IgD-negative memory B cell (primary cell): ENCODE results near the gene C16orf86. TPM values are rescaled to one million over a fixed set of nuclear protein-coding genes. Genes with fewer than 3 reads are reported as not detected.
A peak's percentile ranks its signal among the peaks of the same experiment; 100 is the strongest.

Source experiments
- H3K27ac Mint-ChIP-seq, 3 donors: one replicate each; pipeline ENCODE4 v1.8.0; 2020 to 2022; ENCODE audit warnings: mild to moderate bottlenecking in 3 of 3, mixed read lengths in 3 of 3, moderate library complexity in 1 of 3
- H3K27me3 Mint-ChIP-seq: one replicate; pipeline ENCODE4 v1.8.0; 2021; ENCODE audit warnings: mixed read lengths
- H3K36me3 Mint-ChIP-seq: one replicate; pipeline ENCODE4 v1.8.0; 2020; ENCODE audit warnings: mild to moderate bottlenecking, mixed read lengths
- H3K4me1 Mint-ChIP-seq, 3 donors: one replicate each; pipeline ENCODE4 v1.8.0; 2020 to 2022; ENCODE audit warnings: mixed read lengths in 3 of 3, mild to moderate bottlenecking in 1 of 3
- H3K4me3 Mint-ChIP-seq, 4 donors: one replicate each; pipeline ENCODE4 v1.8.0; 2020 to 2022; ENCODE audit warnings: mild to moderate bottlenecking in 4 of 4, mixed read lengths in 4 of 4, moderate library complexity in 3 of 4
- H3K9me3 Mint-ChIP-seq, 3 donors: one replicate each; pipeline ENCODE4 v1.8.0; 2020 to 2021; ENCODE audit warnings: mixed read lengths in 3 of 3, mild to moderate bottlenecking in 1 of 3
- polyA plus RNA-seq: library from polyadenylated mRNA; unstranded; fragments of 300-500 nt; fragmentation: Illumina TruSeq; gene quantifications from one replicate; pipeline ENCODE4 v1.2.3, GENCODE V29; 2021

C16orf86 gene
- polyA plus RNA-seq, 1 donor from 2014 or later: 8.2 TPM

DNA sequence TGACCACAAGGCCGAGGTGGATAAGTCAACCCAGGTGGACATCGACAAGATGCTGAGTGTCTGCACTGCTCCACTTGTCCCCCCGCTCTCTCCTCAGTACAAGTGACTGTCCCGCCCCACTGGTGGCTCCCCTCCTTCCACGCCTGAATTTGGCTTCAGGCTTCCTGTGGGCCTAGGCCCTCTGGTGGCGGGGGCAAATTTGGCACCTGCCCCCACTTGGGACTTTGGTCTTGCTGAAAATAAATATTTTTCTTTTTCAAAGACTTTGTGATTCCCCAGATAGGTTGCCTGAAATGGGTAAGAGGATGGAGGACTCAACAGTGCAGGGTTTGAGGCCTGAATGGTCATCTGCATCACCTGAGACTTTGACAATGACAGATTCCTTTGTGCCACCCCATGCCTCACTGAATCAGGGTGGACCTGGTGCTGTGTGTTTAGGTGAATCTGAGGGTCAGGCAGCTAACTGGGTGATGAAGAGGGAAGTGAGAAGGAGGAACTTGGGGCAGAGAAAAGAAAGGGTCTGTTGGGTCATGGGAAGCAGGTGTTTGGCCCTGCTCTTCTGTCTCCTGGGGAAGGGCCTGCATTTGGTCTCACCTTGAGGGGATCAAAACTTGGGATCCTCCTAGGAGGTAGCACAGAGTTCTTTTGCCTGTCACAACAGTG, 2.0 kb downstream of the C16orf86 start:
- H3K27me3 Mint-ChIP-seq: no peaks in the 10 kb centered on the region
- peaks cover 23 to 34% (median 23%) of the 10 kb centered on the region in 3 donors for H3K4me1 Mint-ChIP-seq
- peak overlapping the region in 3 of 4 donors; percentile 64 to 85 (median 84) for H3K4me3 Mint-ChIP-seq
- H3K27ac Mint-ChIP-seq: peak overlapping the region; percentile 63 to 89 (median 80)
- H3K9me3 Mint-ChIP-seq: no peaks in the 10 kb centered on the region
- peaks cover 2% of the 10 kb centered on the region for H3K36me3 Mint-ChIP-seq

DNA sequence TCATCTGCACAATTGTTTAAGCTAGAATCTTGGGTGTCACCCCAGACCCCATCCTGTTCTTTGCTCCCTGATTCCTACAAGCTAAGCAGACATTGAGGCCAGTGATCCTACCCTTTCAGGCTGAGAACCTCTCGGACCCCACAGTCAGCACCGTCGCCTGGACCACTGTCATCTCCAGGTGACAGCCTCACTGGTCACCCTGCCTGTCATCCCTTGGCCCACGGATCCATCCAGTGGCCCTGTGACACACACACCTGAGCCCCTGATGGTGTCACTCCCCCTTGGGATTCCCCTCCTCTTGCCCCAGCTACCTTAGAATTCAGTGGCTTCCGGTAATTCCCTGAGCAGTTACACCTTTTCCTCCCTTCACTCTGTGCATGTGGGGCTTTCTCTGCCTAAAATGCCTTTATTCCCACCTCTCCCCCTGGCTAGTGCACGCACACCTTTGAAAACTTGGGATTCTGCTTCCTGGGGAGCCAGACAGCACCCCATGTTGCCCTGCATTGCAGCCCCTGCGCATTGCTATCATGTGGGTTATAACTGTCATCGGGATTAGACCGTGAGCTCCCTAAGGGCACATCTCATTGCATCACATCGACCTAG, 3.0 kb downstream of the C16orf86 start:
- no peaks in the 10 kb centered on the region for H3K36me3 Mint-ChIP-seq
- H3K9me3 Mint-ChIP-seq: no peaks in the 10 kb centered on the region
- H3K4me3 Mint-ChIP-seq: peak overlapping the region in 3 of 4 donors; percentile 64 to 66 (median 65)
- H3K4me1 Mint-ChIP-seq: peaks cover 23 to 35% (median 30%) of the 10 kb centered on the region in 3 donors
- peak overlapping the region in 1 of 3 donors; percentile 89 for H3K27ac Mint-ChIP-seq
- H3K27me3 Mint-ChIP-seq: no peaks in the 10 kb centered on the region

- Mint-ChIP-seq H3K4me1 (peaks cover 23 to 33% (median 29%) of the 10 kb centered on the region in 3 donors), H3K4me3 (peak overlapping the region in 1 of 4 donors; percentile 71), H3K27me3 (no peaks in the 10 kb centered on the region), H3K36me3 (no peaks in the 10 kb centered on the region), H3K27ac (peak overlapping the region in 1 of 3 donors; percentile 71), H3K9me3 (no peaks in the 10 kb centered on the region)
Measured at GRCh38 chr16:67672306-67672705, 5.7 kb downstream of the C16orf86 start.

DNA sequence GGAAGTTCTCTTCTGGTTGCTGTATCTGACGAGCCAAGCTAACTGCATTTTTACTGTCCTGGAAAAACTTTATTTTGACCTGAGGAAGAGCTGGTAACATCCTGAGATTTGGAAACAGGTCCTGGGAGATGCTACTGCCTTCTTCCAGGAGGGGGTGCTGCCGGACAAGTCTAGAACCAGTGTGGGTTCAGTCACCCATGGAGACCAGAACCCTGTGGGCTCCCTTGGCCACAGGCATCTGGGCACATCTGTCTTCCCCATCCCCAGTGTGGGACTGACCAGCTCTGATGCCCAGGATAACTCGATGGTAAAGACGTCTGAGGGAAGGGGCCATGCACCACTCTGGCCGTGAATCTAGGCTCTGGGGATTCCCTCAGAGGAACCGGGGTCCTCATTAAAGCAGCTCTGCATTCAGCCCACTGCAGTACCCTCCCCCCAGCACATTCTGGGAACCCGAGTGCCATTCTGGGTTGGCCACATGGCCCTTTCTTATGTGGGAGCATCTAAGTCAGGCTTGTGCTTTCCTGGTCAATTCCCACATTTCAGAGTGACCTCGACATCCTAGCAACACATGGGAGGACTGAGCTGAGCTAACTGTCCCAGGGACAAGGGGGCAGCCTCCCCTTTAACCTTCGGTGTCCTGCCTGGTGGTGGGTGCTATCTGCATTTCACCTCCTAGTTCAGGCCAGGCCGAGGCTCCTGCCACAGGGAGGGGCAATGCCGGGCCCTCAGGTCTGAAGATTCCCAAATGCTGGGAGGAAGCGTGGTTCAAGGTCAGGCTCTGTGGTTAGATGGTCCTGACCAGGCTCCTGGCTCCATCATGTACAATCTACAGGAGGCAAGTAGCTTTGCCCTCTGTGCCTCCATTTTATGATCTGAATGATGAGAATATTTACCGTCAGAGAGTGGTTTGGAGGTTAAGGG, 6.4 kb downstream of the C16orf86 start:
- Mint-ChIP-seq H3K9me3 (no peaks in the 10 kb centered on the region), H3K4me1 (peaks cover 19 to 33% (median 27%) of the 10 kb centered on the region in 3 donors), H3K27me3 (no peaks in the 10 kb centered on the region), H3K27ac (peak overlapping the region in 1 of 3 donors; percentile 71), H3K36me3 (peaks cover 1% of the 10 kb centered on the region), H3K4me3 (peak overlapping the region in 1 of 4 donors; percentile 71)

DNA sequence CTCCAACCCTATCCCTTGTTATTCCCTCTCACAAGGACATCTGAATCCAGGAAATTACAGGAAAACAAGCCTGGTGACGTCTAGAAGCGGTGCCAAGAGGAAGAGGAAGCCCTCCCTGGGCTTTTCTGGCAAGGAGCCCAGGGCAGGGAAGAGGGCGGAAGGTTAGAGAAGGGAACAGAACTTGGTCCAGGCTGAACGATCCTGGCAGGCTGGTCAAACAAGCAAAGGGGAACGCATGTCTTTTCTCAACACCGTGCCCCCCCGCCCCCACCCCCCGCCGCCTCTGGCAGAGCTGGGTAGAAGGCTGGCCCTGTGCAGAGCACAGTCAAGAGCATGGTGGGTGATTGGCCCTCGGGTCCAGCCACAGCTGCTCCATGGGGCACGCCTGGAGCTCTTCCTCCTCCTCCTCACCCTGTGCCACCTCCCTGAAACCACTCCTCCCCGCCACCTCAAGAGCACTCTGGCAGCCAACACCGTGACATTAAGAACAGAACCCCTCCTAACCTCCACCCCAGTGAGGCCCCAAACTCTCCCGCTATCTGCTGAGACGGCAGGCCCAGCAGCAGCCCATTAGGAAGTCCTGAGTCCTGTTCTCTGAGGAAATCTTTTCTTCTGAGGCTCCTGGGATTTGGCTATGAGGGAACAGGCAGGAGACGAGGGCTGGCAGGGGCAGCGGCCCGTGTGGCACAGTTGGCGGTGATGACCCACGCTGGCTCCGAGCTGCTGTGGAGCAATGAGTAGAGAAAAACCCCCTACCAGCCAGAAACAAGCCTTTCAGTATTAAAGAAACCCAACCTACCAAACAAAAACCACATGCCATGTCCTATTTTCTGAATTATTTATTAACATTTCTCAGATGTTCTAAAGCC, 7.3 kb downstream of the C16orf86 start:
- Mint-ChIP-seq H3K4me1 (peaks cover 12 to 27% (median 22%) of the 10 kb centered on the region in 3 donors), H3K4me3 (no peak overlapping the region), H3K36me3 (peaks cover 1% of the 10 kb centered on the region), H3K27ac (peak overlapping the region in 2 of 3 donors; percentile 63 to 89), H3K9me3 (no peaks in the 10 kb centered on the region), H3K27me3 (no peaks in the 10 kb centered on the region)

GRCh38 chr16:67674851-67675578, 8.4 kb downstream of the C16orf86 start:
- Mint-ChIP-seq H3K27me3 (no peaks in the 10 kb centered on the region), H3K4me3 (no peak overlapping the region), H3K27ac (peak overlapping the region in 1 of 3 donors; percentile 89), H3K9me3 (no peaks in the 10 kb centered on the region), H3K4me1 (peaks cover 6 to 17% (median 16%) of the 10 kb centered on the region in 3 donors), H3K36me3 (peaks cover 1% of the 10 kb centered on the region)

GRCh38 chr16:67675579-67675935, 8.9 kb downstream of the C16orf86 start:
- Mint-ChIP-seq H3K27ac (no peak overlapping the region), H3K4me1 (peaks cover 6 to 17% (median 16%) of the 10 kb centered on the region in 3 donors), H3K9me3 (no peaks in the 10 kb centered on the region), H3K36me3 (peaks cover 1% of the 10 kb centered on the region), H3K4me3 (no peak overlapping the region), H3K27me3 (no peaks in the 10 kb centered on the region)

DNA sequence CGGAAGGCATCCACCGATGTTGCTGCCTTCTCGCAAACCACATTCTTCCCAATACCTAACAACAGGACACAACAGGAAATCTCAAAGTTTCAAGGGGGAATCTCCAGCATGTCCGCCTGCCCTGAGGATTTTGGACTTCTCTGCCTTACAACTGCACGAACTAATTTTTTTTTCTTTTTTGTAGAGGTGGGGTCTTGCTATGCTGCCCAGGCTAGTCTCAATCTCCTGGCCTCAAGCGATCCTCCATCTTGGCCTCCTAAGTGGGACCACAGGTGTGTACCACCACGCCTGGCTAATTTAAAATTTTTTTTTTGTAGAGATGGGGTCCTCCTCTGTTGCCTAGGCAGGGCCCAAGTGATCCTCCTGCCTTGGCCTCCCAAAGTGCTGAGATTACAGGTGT, 9.4 kb downstream of the C16orf86 start:
- Mint-ChIP-seq H3K27ac (no peak overlapping the region), H3K4me1 (peaks cover 6 to 16% (median 16%) of the 10 kb centered on the region in 3 donors), H3K9me3 (no peaks in the 10 kb centered on the region), H3K4me3 (no peak overlapping the region), H3K36me3 (peaks cover 1% of the 10 kb centered on the region), H3K27me3 (no peaks in the 10 kb centered on the region)

- Mint-ChIP-seq H3K27me3 (no peaks in the 10 kb centered on the region), H3K4me3 (no peak overlapping the region), H3K36me3 (peaks cover 1% of the 10 kb centered on the region), H3K9me3 (no peaks in the 10 kb centered on the region), H3K27ac (no peak overlapping the region), H3K4me1 (peaks cover 6 to 16% (median 15%) of the 10 kb centered on the region in 3 donors)
Measured at GRCh38 chr16:67676516-67676915, 9.9 kb downstream of the C16orf86 start.

DNA sequence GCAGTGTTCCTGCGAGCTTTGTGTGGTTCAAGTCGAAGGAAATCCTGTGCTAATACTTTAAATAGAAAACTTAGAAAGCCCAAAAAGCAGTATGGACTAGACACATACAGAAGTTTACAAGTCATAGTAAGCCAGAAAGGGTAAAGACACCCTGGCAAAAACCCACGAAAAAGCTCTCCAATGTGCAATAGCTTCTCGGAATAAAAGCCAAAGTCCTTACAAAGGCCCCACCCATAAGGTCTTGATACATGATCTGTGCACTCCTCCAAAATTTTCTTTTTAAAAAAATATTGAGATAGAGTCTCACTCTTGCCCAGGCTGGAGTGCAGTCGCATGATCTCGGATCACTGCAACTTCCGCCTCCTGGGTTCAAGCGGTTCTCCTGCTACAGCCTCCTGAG, 10.3 kb downstream of the C16orf86 start:
- Mint-ChIP-seq H3K9me3 (no peaks in the 10 kb centered on the region), H3K4me3 (peak overlapping the region in 1 of 4 donors; percentile 3), H3K27me3 (no peaks in the 10 kb centered on the region), H3K4me1 (peaks cover 6 to 16% (median 15%) of the 10 kb centered on the region in 3 donors), H3K27ac (no peak overlapping the region), H3K36me3 (peaks cover 1% of the 10 kb centered on the region)

DNA sequence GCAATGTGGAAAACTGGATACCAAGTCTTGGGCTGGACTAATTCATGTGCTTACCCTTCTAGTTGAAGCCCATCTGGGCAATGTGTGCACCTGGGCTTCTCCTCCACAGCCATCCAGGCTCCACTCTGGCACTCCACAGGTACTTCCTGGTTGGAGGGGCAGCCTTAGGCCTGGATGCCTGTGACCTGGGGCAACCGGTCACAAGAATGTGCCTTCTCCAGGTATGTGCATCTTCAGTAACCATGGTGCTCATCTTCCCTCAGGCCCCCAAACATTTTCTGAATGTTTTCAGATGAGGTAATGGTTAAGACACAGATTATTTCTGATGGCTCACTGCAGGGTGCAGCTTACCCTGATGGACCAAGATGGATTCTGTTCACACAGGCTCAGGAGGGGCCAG, 11.1 kb downstream of the C16orf86 start:
- peaks cover 2 to 13% (median 12%) of the 10 kb centered on the region in 3 donors for H3K4me1 Mint-ChIP-seq
- no peaks in the 10 kb centered on the region for H3K27me3 Mint-ChIP-seq
- no peak overlapping the region for H3K27ac Mint-ChIP-seq
- no peak overlapping the region for H3K4me3 Mint-ChIP-seq
- peaks cover 1% of the 10 kb centered on the region for H3K36me3 Mint-ChIP-seq
- H3K9me3 Mint-ChIP-seq: no peaks in the 10 kb centered on the region

GRCh38 chr16:67678354-67679023, 11.9 kb downstream of the C16orf86 start:
- no peaks in the 10 kb centered on the region for H3K27me3 Mint-ChIP-seq
- H3K4me3 Mint-ChIP-seq: no peak overlapping the region
- peaks cover 1% of the 10 kb centered on the region for H3K36me3 Mint-ChIP-seq
- H3K9me3 Mint-ChIP-seq: no peaks in the 10 kb centered on the region
- no peak overlapping the region for H3K27ac Mint-ChIP-seq
- peaks cover 2 to 14% (median 8%) of the 10 kb centered on the region in 3 donors for H3K4me1 Mint-ChIP-seq
